OCI-LY7 (cell line): Measurements from ENCODE around the gene RITA1. TPM values are rescaled to one million over a fixed set of nuclear protein-coding genes. Genes with fewer than 3 reads are reported as not detected.
A peak's percentile ranks its signal among the peaks of the same experiment; 100 is the strongest.

Experiments used
- BruUV-seq: library from RNA; stranded (reverse); fragments of 400-500 nt; replicated peaks from 2 replicates; lab custom pipeline; 2021; lab: Mats Ljungman, UMichigan
- CTCF ChIA-PET: fragments of 300-600 bp; sonication (Branson Sonifier 250); formaldehyde crosslinking; loops from one replicate; lab custom pipeline; 2022; ENCODE audit warnings: antibody characterized with exemption; ENCODE audit not compliant: unreplicated experiment; lab: Charles Lee
- POLR2A ChIA-PET: fragments of 300-600 bp; sonication (Branson Sonifier 250); formaldehyde crosslinking; loops from one replicate; lab custom pipeline; 2022; ENCODE audit warnings: antibody characterized with exemption; lab: Charles Lee
- DNase-seq: peaks from one replicate; pipeline ENCODE4 v3.0.0-alpha.2; 2015; ENCODE audit warnings: low spot score
- H2AFZ ChIP-seq: fragments of 200-600 bp; sonication (generic), shearing (Covaris generic); 2 replicates; pipeline ENCODE4 v1.6.1; 2014; ENCODE audit warnings: mild to moderate bottlenecking, antibody characterized with exemption, low read length, moderate library complexity
- H3K27ac ChIP-seq: fragments of 200-600 bp; sonication (generic); 2 replicates; pipeline ENCODE4 v1.5.1; 2014; ENCODE audit warnings: mixed run types, low read depth, mild to moderate bottlenecking, moderate library complexity, low read length, inconsistent platforms; ENCODE audit not compliant: poor library complexity, severe bottlenecking
- H3K36me3 ChIP-seq: fragments of 200-600 bp; sonication (generic); 2 replicates; pipeline ENCODE4 v1.6.1; 2014; ENCODE audit warnings: mild to moderate bottlenecking, antibody characterized with exemption, low read length, moderate library complexity, mixed read lengths; ENCODE audit not compliant: insufficient read depth
- H3K4me1 ChIP-seq: fragments of 200-600 bp; sonication (generic); 2 replicates; pipeline ENCODE4 v1.5.1; 2014; ENCODE audit warnings: mild to moderate bottlenecking, low read length; ENCODE audit not compliant: insufficient read depth, poor library complexity, severe bottlenecking
- H3K4me2 ChIP-seq: fragments of 200-600 bp; sonication (generic); 2 replicates; pipeline ENCODE4 v1.6.1; 2014; ENCODE audit warnings: mild to moderate bottlenecking, low read length
- H3K4me3 ChIP-seq: fragments of 200-600 bp; sonication (generic); 2 replicates; pipeline ENCODE4 v1.5.1; 2014; ENCODE audit warnings: mild to moderate bottlenecking, low read depth, low read length; ENCODE audit not compliant: poor library complexity, severe bottlenecking
- H3K79me2 ChIP-seq: fragments of 200-600 bp; sonication (generic); 2 replicates; pipeline ENCODE4 v1.6.1; 2016; ENCODE audit warnings: low read depth, mild to moderate bottlenecking, low read length, moderate library complexity, mixed read lengths; ENCODE audit not compliant: insufficient read depth
- H3K9me2 ChIP-seq: fragments of 200-600 bp; sonication (generic); 2 replicates; pipeline ENCODE4 v1.6.1; 2016; ENCODE audit warnings: mild to moderate bottlenecking, low read length, mixed read lengths; ENCODE audit not compliant: insufficient read depth
- H3K9me3 ChIP-seq: fragments of 200-600 bp; sonication (generic); 2 replicates; pipeline ENCODE4 v1.6.1; 2014; ENCODE audit warnings: mild to moderate bottlenecking, mixed run types, low read length, mixed read lengths
- H4K20me1 ChIP-seq: fragments of 200-600 bp; sonication (generic); 2 replicates; pipeline ENCODE4 v1.6.1; 2014; ENCODE audit warnings: mild to moderate bottlenecking, antibody characterized with exemption, low read length, moderate library complexity, mixed read lengths; ENCODE audit not compliant: insufficient read depth
- CTCF ChIP-seq: fragments of 200-600 bp; sonication (generic); conservative IDR thresholded peaks from 2 replicates; pipeline ENCODE4 v1.5.1; 2014; ENCODE audit warnings: mild to moderate bottlenecking, antibody characterized with exemption, low read length, moderate library complexity, mixed read lengths
- EZH2phosphoT487 ChIP-seq: fragments of 200-600 bp; sonication (generic); IDR thresholded peaks from 2 replicates; pipeline ENCODE4 v1.6.1; 2018; ENCODE audit warnings: low read depth, borderline replicate concordance, mild to moderate bottlenecking, mixed run types, antibody characterized with exemption, low read length, moderate library complexity, mixed read lengths
- intact Hi-C: fragments of 100-400 bp; cut with micrococcal nuclease; formaldehyde crosslinking; loops from one replicate; pipeline ENCODE4 v1.10.0; 2022; ENCODE audit not compliant: unreplicated experiment
- total RNA-seq, 2 experiments: library from RNA; depleted of rRNA in 1 of 2; stranded (reverse); fragments of >200 nt in 1 of 2; shearing (Covaris generic) in 1 of 2; gene quantifications; 2 replicates each; pipeline ENCODE4 v1.2.3, GENCODE V29; 2014 to 2022

The RITA1 gene
- total RNA-seq, 2 experiments from 2014 or later = 68.6 to 90.8 TPM

GRCh38 chr12:113228394-113229028 is 43.0 kb downstream of the RITA1 start:
- ChIA-PET POLR2A (interaction anchor here (12.4 kb wide), 1 partner anchor 21 kb away, joined by 183 read pairs; no protein-coding TSS in a partner anchor), CTCF (no interaction called here)
- peak overlapping the region; percentile 2 for H3K4me3 ChIP-seq
- H3K4me2 ChIP-seq = peak overlapping the region; percentile 57
- peaks cover 83% of the 10 kb centered on the region for H3K4me1 ChIP-seq
- no peaks in the 10 kb centered on the region for H4K20me1 ChIP-seq
- H3K36me3 ChIP-seq = peaks cover 66% of the 10 kb centered on the region
- BruUV-seq = no TSS peak
- no peak for DNase-seq
- H2AFZ ChIP-seq = no peak overlapping the region
- intact Hi-C loops = no loop called here
- TF ChIP-seq CTCF = no peak
- no peaks in the 10 kb centered on the region for H3K9me2 ChIP-seq
- peak overlapping the region; percentile 82 for H3K27ac ChIP-seq
- H3K9me3 ChIP-seq = no peaks in the 10 kb centered on the region
- peaks cover 66% of the 10 kb centered on the region for H3K79me2 ChIP-seq

GRCh38 chr12:113230315-113231234 is 45.1 kb downstream of the RITA1 start:
- Histone ChIP-seq H3K9me2 (no peaks in the 10 kb centered on the region), H3K36me3 (peaks cover 87% of the 10 kb centered on the region), H3K4me2 (peak overlapping the region; percentile 57), H3K27ac (peak overlapping the region; percentile 82), H3K4me1 (peaks cover 73% of the 10 kb centered on the region), H3K79me2 (peaks cover 65% of the 10 kb centered on the region; the same call in 1 of the 2 replicates), H2AFZ (no peak overlapping the region), H4K20me1 (no peaks in the 10 kb centered on the region), H3K9me3 (no peaks in the 10 kb centered on the region), H3K4me3 (peak overlapping the region; percentile 9)
- no peak for DNase-seq
- no TSS peak for BruUV-seq
- ChIA-PET POLR2A (interaction anchor here (0.9 to 12.4 kb wide), 5 partner anchors 9 to 46 kb away, joined by 5 to 183 read pairs (median 6); partner anchors contain the start of genes DDX54, RITA1 and TPCN1), CTCF (no interaction called here)
- intact Hi-C loops = no loop called here
- TF ChIP-seq EZH2phosphoT487 (no peak), CTCF (no peak)
